Measurements from ENCODE around the gene CCM2.

CCM2 gene

GRCh38 chr7:45082031-45082830 is 82.2 kb downstream of the CCM2 start:
- DNase-seq (ENCODE audit: low read depth): no peak

- no peak for DNase-seq (ENCODE audit: low read depth)
These were observed 82.9 kb downstream of the CCM2 start for GRCh38 chr7:45082831-45083331.

- DNase-seq (ENCODE audit: low read depth): no peak
These were observed 84.3 kb downstream of the CCM2 start for GRCh38 chr7:45084336-45084735.

- no peak for DNase-seq (ENCODE audit: low read depth)
These were observed 85.1 kb downstream of the CCM2 start for GRCh38 chr7:45084901-45085618.

- no peak for DNase-seq (ENCODE audit: low read depth)
These were observed 85.7 kb downstream of the CCM2 start for GRCh38 chr7:45085619-45086200.

DNA sequence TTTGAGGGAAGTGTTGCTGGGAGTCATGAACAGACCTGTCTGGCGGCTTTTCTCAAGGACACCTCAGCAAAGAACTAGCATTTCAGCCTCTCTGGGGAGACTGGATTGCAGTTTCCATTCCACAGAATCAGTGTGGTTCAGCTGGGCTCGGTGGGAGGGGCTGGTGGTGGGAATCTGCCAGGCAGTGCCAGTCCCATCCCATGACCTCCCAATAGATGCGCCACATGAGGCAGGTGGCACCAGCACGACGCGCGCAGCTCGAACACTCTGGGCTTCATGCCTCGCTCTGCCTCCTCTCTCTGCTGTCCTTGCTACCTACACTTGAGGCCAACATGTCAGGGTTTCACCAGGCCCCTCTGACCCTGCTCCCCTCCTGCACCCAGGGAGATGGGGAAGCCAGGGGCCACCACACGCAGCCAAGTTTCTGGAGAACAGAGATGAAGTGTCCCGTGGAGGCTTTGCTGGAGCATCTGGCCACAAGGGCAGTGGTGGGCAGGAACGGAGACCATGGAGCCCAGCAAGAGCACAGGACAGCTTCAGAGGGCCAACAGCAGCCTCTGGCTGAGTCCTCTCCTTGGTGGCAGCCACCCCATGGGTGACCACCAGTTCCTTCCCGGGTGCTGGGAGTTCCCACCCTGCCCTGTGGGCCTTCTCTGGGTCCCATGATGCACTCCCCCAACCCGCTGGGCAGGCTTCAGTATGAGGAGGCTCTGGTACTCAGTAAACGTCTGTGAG is 86.5 kb downstream of the CCM2 start:
- DNase-seq (ENCODE audit: low read depth): no peak

DNA sequence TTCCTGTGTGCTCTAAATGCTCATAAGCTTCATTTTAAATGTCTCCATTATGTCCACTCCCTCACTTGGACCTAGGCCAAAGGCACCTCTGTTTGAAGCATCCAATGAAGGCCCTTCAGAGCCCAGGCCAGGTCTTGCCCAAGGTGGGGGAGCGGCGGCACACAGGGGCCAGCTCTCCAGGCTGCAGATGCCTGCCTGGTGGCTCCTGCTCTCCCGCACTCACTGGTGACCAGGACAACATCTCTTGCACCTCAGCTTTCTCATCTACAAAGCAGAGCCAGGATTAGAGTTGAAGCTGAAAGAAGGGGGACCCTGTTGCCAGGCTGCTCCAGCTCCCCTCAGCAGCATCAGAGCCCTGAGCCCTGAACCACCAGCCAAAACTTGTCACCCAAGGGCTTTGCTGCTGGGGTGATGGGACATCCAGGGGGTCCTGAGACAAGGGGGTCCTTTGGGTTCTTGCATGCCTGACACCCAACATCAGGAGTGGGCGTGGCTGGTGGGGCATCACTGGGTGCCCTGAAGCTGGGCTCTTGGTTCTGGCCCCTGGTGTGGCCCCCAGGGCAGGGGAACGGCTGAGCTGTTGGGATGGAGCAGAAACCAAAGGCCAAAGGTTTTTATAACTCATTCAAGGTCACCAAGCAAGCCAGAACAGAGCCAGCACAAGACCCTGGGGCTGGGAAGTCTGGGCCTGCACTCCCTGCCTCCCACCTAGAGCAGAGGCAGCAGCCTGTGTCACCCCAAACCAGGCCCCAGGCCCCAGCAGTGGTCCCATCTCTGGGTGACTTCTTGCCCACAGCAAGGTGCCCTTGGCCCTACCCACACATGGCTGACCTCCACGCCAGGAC is 87.5 kb downstream of the CCM2 start:
- no peak for DNase-seq (ENCODE audit: low read depth)

DNA sequence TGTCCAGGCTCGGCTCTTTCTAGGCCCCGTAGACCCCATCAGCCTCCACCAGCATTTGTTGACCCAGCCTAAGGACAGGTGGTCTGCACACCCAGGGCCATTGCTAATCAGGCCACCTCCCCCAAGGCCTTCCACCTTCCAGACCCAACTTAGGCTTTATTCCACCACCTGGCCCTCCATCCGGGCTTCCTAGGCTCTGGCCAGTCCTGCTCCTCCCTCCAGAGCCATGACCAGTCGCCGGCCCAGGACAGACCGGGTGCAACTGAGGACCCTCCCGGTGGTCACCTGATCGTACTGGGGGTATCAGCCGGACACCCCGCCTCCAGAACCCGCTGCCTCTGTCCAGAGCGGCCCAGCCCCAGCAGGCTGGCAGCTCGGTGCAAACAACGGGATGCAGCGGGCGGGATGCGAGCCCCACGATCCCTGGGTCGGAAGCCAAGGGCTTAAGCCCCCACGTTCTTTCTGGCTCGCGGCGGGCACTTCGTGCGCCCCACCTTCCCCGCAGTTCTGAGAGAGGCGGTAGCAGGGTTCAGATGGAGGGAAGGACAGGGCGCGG is 88.2 kb downstream of the CCM2 start:
- DNase-seq (ENCODE audit: low read depth): no peak

GRCh38 chr7:45088821-45089340 is 88.9 kb downstream of the CCM2 start, which contains the start of gene NACAD:
Gene NACAD, minus strand, starts transcription at chr7:45088969. Its CDS starts 75 bp downstream, at chr7:45088894.
- no peak for DNase-seq (ENCODE audit: low read depth)

- DNase-seq (ENCODE audit: low read depth): peak; percentile 34
These were observed 89.4 kb downstream of the CCM2 start for GRCh38 chr7:45089341-45089891.

- no peak for DNase-seq (ENCODE audit: low read depth)
These were observed 92.3 kb downstream of the CCM2 start for GRCh38 chr7:45092100-45092930.

DNA sequence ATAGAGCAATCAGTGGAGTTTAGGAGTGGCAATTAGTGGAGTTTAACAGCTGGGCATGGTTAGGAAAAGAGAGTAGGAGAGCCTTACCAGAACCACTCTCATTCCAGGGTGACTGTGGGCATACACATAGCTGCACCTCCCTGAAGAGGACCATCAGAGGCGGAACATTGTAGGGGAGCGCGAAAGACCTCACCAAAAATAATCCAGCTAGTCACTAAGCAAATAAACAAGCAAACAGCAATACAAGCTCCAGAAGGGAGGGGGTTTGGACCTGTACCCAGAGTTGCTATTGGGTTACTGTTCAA is 92.9 kb downstream of the CCM2 start:
- no peak for DNase-seq (ENCODE audit: low read depth)

- no peak for DNase-seq (ENCODE audit: low read depth)
These were observed 99.2 kb downstream of the CCM2 start for GRCh38 chr7:45098983-45099839.

GRCh38 chr7:45099891-45100760 is 100.1 kb downstream of the CCM2 start:
- no peak for DNase-seq (ENCODE audit: low read depth)

GRCh38 chr7:45100761-45101480 is 100.9 kb downstream of the CCM2 start:
- DNase-seq (ENCODE audit: low read depth): no peak

DNA sequence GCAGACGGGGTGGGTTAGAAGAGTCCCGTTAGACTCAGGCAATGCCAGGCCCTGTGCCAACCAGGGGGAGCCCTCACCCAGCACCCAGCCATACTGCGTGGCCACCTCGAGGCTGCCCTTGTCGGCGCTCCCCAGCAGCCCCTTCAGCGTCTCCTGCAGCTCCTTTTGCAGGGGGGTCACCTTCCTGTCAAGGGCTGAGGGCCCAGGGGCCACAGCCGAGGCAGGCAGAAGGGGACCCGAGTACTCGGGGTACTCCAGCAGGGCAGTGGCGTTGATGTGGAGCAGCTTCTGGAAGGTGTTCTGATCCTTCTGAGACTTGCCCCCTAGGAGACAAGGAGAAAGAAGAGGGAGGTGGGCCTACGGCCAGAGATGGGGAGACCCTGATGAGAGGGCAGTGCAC is 101.7 kb downstream of the CCM2 start:
- no peak for DNase-seq (ENCODE audit: low read depth)
